Activated CD8-positive, alpha-beta memory T cell treated with anti-CD3 and anti-CD28 coated beads for 4 hours (primary cell): ENCODE results near the gene ZNF282.
"Not testable (repeated sequence)": the region's sequence is repeated elsewhere in the genome, so short reads cannot be mapped to it uniquely, and the experiment has no call there.

ENCODE experiments used
- DNase-seq, 2 donors: peaks; one replicate each; pipeline ENCODE4 v3.0.0-alpha.2; 2020; ENCODE audit warnings: low read depth in 2 of 2

Gene ZNF282

GRCh38 chr7:149256568-149256967 is 61.2 kb downstream of the ZNF282 start:
- DNase-seq, result no peak

GRCh38 chr7:149257146-149257545 is 61.8 kb downstream of the ZNF282 start:
- no peak for DNase-seq

- DNase-seq, result no peak
Observed at GRCh38 chr7:149261316-149261828, 66.0 kb downstream of the ZNF282 start.

GRCh38 chr7:149261829-149262617 is 66.7 kb downstream of the ZNF282 start, which contains the start of gene ZNF783:
ZNF783 (plus strand) TSS chr7:149262196; CDS start chr7:149262334, 138 bp downstream.
- peak; percentile 71 to 75 for DNase-seq

- no peak for DNase-seq
Observed at GRCh38 chr7:149266451-149266850, 71.1 kb downstream of the ZNF282 start.

GRCh38 chr7:149267733-149268132 is 72.4 kb downstream of the ZNF282 start:
- no peak for DNase-seq

- not testable (repeated sequence) for DNase-seq
Observed at GRCh38 chr7:149274424-149274823, 79.1 kb downstream of the ZNF282 start.
